ENCODE data around the gene MTPN.

GRCh38 chr7:135905355-135905754 lies 71.8 kb downstream of the MTPN start:
- no peak for TF ChIP-seq CTCF (IDR thresholded peaks at IDR 0.05; ENCODE audit: low read length)
- no peak for TF ChIP-seq EZH2 (optimal IDR thresholded peaks at IDR 0.05; ENCODE audit: low read depth, low read length)

All from MM.1S (cell line).